ENCODE measurements around the gene AKT3. TPM values are rescaled to one million over a fixed set of nuclear protein-coding genes. Genes with fewer than 3 reads are reported as not detected.

AKT3 gene
- total RNA-seq, 5 donors from 2014 or later (not counting 1 experiment from before 2014, with no cell fraction given) = 94.5 to 124 (median 112) TPM

DNA sequence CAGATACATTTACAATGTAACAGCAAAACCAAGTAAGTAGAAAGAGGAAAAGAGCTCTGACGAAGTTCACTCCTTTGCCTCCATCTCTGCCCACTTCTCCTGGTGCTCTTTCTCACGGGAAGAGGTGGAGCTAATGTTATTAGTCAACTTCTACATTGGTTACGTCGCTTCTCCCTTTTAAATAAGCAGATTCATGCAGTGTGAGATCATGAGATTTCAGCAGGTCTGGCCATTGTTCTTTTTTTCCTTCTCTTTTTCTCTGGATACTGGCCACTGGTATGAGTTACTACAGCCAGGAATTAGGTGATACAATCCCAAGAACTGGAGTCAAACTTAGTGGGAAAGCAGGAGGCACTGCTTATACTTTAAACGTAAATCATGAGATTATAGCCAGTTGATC lies 207.1 kb downstream of the AKT3 start:
- ChIA-PET CTCF (no interaction called here), POLR2A (no interaction called here)
- Histone ChIP-seq H3K9me3 (no peaks in the 10 kb centered on the region), H3K27me3 (replicated peaks in 1 of 2; ENCODE audit: control insufficient read depth in 2 of 2, extremely low read depth in 1 of 2, insufficient read depth in 2 of 2, low read length in 1 of 2) (no peaks in the 10 kb centered on the region), H3K4me1 (ENCODE audit: control insufficient read depth in 1 of 2, extremely low read depth in 1 of 2, insufficient read depth in 2 of 2, low read length in 2 of 2) (no peaks in the 10 kb centered on the region), H3K27ac (ENCODE audit: low read length) (no peak overlapping the region), H3K36me3 (ENCODE audit: control insufficient read depth in 2 of 2, extremely low read depth in 1 of 2, insufficient read depth in 1 of 2, low read length in 1 of 2) (peaks cover 0 to 7% of the 10 kb centered on the region in 2 donors), H3K4me3 (ENCODE audit: control insufficient read depth in 1 of 2, extremely low read depth in 1 of 2, low read length in 1 of 2) (no peak overlapping the region)
- peaks cover 4 to 8% (median 6%) of the 10 kb centered on the region in 3 donors for H3K4me1 Mint-ChIP-seq
- 100% methylated on average over 2 of the region's 5 CpGs for WGBS (ENCODE audit: insufficient coverage)
- DNase-seq (no peak), ATAC-seq (replicated peaks in 1 of 4) (no peak)
- no peaks in the 10 kb centered on the region for H3K27me3 Mint-ChIP-seq
- H3K9me3 Mint-ChIP-seq = peaks cover 0 to 8% (median 3%) of the 10 kb centered on the region in 3 donors
- H3K36me3 Mint-ChIP-seq = peaks cover 64% of the 10 kb centered on the region
- no peak overlapping the region for H3K4me3 Mint-ChIP-seq
- H3K27ac Mint-ChIP-seq = no peak overlapping the region

DNA sequence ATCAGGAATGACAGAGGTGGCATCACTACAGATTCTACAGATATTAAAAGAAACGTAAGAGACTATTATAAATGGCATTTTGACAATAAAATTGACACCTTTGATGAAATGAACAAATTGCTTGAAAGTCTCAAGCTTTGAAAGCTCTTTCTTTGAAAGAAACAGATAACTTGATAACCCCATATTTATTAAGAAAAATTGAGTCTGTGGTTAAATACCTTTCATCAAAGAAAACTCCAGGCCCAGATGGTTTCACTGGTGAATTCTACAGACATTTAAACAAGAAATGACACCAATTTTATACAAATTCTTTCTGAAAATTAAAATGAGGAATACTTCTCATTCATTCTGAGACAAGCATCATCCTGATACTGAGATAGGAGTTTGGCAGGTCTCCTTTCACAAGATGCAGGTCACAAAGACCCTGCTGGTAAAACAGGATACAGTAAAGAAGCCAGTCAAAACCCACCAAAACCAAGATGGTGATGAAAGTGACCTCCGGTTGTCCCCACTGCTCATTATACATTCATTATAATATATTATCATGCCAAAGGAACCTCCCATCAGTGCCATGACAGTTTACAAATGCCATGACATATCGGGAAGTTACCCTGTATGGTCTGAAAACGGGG lies 210.9 kb downstream of the AKT3 start:
- H3K9me3 Mint-ChIP-seq = peaks cover 0 to 8% (median 3%) of the 10 kb centered on the region in 3 donors
- no peaks in the 10 kb centered on the region for H3K27me3 Mint-ChIP-seq
- 95% methylated on average over 3 of the region's 4 CpGs for WGBS (ENCODE audit: insufficient coverage)
- no peak overlapping the region for H3K27ac Mint-ChIP-seq
- POLR2A ChIA-PET = no interaction called here
- H3K36me3 Mint-ChIP-seq = peaks cover 60% of the 10 kb centered on the region
- Histone ChIP-seq H3K36me3 (ENCODE audit: control insufficient read depth in 2 of 2, extremely low read depth in 1 of 2, insufficient read depth in 1 of 2, low read length in 1 of 2) (peaks cover 0 to 6% of the 10 kb centered on the region in 2 donors), H3K4me1 (ENCODE audit: control insufficient read depth in 1 of 2, extremely low read depth in 1 of 2, insufficient read depth in 2 of 2, low read length in 2 of 2) (no peaks in the 10 kb centered on the region), H3K4me3 (ENCODE audit: control insufficient read depth in 1 of 2, extremely low read depth in 1 of 2, low read length in 1 of 2) (no peak overlapping the region), H3K9me3 (no peaks in the 10 kb centered on the region), H3K27me3 (replicated peaks in 1 of 2; ENCODE audit: control insufficient read depth in 2 of 2, extremely low read depth in 1 of 2, insufficient read depth in 2 of 2, low read length in 1 of 2) (no peaks in the 10 kb centered on the region), H3K27ac (ENCODE audit: low read length) (no peak overlapping the region)
- CTCF ChIA-PET = no interaction called here
- H3K4me1 Mint-ChIP-seq = peaks cover 4 to 13% (median 6%) of the 10 kb centered on the region in 3 donors
- DNase-seq (no peak), ATAC-seq (replicated peaks in 1 of 4) (no peak)
- H3K4me3 Mint-ChIP-seq = no peak overlapping the region

DNA sequence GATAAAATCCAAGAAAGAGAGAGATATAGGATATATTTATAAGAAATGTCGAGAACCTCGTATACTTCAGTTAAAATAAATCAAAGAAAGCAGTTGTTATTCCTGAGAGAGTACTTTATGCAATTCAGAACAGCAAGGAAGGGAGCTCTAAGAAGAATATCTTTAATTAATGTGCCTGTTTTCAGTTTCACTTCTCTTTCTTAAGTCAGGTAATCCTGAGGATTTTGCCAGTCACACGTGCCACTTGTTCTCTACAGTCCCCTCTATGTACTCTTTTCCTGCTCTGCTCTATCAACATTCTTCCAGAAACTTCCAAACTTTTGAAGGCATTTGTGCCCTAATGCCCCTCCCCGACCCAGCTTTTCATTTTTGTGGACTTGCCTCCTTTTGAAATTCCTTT lies 211.9 kb downstream of the AKT3 start:
- Mint-ChIP-seq H3K4me3 (no peak overlapping the region), H3K36me3 (peaks cover 65% of the 10 kb centered on the region), H3K9me3 (peaks cover 0 to 8% (median 3%) of the 10 kb centered on the region in 3 donors), H3K27ac (peak overlapping the region in 1 of 2 donors; percentile 10), H3K4me1 (peaks cover 4 to 16% (median 6%) of the 10 kb centered on the region in 3 donors), H3K27me3 (no peaks in the 10 kb centered on the region)
- Histone ChIP-seq H3K27ac (ENCODE audit: low read length) (no peak overlapping the region), H3K4me1 (ENCODE audit: control insufficient read depth in 1 of 2, extremely low read depth in 1 of 2, insufficient read depth in 2 of 2, low read length in 2 of 2) (no peaks in the 10 kb centered on the region), H3K36me3 (ENCODE audit: control insufficient read depth in 2 of 2, extremely low read depth in 1 of 2, insufficient read depth in 1 of 2, low read length in 1 of 2) (peaks cover 0 to 3% of the 10 kb centered on the region in 2 donors), H3K27me3 (replicated peaks in 1 of 2; ENCODE audit: control insufficient read depth in 2 of 2, extremely low read depth in 1 of 2, insufficient read depth in 2 of 2, low read length in 1 of 2) (no peaks in the 10 kb centered on the region), H3K4me3 (ENCODE audit: control insufficient read depth in 1 of 2, extremely low read depth in 1 of 2, low read length in 1 of 2) (no peak overlapping the region), H3K9me3 (no peaks in the 10 kb centered on the region)
- WGBS (ENCODE audit: insufficient coverage) = 57% methylated on average over 1 of the region's 4 CpGs
- ATAC-seq (replicated peaks in 1 of 4) = no peak
- POLR2A ChIA-PET = interaction anchor here in 1 of 2 donors (0.5 kb wide), 1 partner anchor 988 kb away, joined by 4 read pairs; no protein-coding TSS in a partner anchor
- DNase-seq = no peak
- CTCF ChIA-PET = no interaction called here

DNA sequence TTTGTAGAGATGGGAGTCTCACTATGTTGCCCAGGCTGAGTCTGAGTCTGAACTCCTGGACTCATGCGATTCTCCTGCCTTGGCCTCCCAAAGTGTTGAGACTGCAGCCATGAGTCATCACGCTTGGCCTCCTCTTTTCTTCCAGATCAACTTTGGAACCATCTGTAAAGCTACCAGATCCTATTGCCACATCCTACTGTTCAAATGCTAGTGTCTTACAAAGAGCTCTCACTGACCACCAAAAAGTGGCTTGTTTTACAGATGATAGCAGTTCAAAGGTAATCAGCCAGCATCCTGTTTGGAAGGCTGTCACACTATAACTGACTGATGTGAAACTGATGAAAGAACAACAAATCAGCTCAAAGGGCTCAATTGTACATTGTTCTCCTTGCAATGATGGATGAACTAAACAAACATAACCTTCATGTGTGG lies 221.6 kb downstream of the AKT3 start:
- Mint-ChIP-seq H3K4me3 (no peak overlapping the region), H3K9me3 (peaks cover 7 to 17% (median 7%) of the 10 kb centered on the region in 3 donors), H3K4me1 (peaks cover 0 to 2% (median under 1%) of the 10 kb centered on the region in 3 donors), H3K36me3 (peaks cover 91% of the 10 kb centered on the region), H3K27me3 (no peaks in the 10 kb centered on the region), H3K27ac (no peak overlapping the region)
- ATAC-seq (replicated peaks in 1 of 4) (no peak), DNase-seq (no peak)
- Histone ChIP-seq H3K36me3 (ENCODE audit: control insufficient read depth in 2 of 2, extremely low read depth in 1 of 2, insufficient read depth in 1 of 2, low read length in 1 of 2) (peaks cover 0 to 36% of the 10 kb centered on the region in 2 donors), H3K4me1 (ENCODE audit: control insufficient read depth in 1 of 2, extremely low read depth in 1 of 2, insufficient read depth in 2 of 2, low read length in 2 of 2) (no peaks in the 10 kb centered on the region), H3K27me3 (replicated peaks in 1 of 2; ENCODE audit: control insufficient read depth in 2 of 2, extremely low read depth in 1 of 2, insufficient read depth in 2 of 2, low read length in 1 of 2) (no peaks in the 10 kb centered on the region), H3K4me3 (ENCODE audit: control insufficient read depth in 1 of 2, extremely low read depth in 1 of 2, low read length in 1 of 2) (no peak overlapping the region), H3K9me3 (no peaks in the 10 kb centered on the region), H3K27ac (ENCODE audit: low read length) (no peak overlapping the region)
- ChIA-PET POLR2A (no interaction called here), CTCF (no interaction called here)
- WGBS (ENCODE audit: insufficient coverage) = 100% methylated on average over 1 of the region's 2 CpGs

DNA sequence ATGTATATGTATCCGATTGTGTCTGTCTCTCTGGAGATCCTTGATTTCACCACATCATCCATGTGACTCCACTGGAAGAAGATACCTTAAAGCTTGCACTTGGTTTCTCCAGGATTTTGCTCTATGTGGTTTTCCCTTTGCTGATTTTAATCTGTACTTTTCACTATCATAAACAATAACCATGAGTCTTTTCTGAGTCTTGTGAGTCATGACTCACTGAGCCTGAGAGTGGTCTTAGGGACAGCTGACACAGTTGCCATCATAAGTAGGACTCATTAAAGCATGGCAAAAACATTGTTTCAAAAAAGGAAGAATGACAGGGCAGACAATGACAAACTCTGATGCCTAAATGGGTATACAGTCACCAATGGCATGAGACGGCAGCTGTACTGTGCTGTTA lies 226.2 kb downstream of the AKT3 start:
- H3K4me3 Mint-ChIP-seq = no peak overlapping the region
- peaks cover 7 to 19% (median 15%) of the 10 kb centered on the region in 3 donors for H3K9me3 Mint-ChIP-seq
- H3K27ac Mint-ChIP-seq = no peak overlapping the region

DNA sequence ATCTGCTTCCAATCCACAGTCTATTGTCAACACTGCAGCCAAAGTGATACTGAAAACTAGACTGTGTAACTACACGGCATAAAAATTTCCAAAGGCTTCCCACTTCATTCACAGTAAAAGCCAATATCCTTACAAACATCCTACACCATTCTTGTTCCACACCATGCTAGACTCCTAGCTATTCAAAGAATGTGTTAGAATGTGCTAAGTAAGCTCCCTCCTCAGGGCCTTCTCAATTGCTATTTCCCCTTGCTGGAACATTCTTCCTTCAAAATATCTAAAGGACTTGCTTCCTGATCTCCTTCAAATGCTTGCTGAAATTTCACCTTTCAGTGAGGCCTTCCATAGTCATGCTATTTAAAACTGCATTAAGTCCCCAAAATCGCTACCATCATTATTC lies 228.1 kb downstream of the AKT3 start:
- Histone ChIP-seq H3K36me3 (ENCODE audit: control insufficient read depth in 2 of 2, extremely low read depth in 1 of 2, insufficient read depth in 1 of 2, low read length in 1 of 2) (peaks cover 0 to 27% of the 10 kb centered on the region in 2 donors), H3K27ac (ENCODE audit: low read length) (no peak overlapping the region), H3K4me3 (ENCODE audit: control insufficient read depth in 1 of 2, extremely low read depth in 1 of 2, low read length in 1 of 2) (no peak overlapping the region), H3K9me3 (no peaks in the 10 kb centered on the region), H3K27me3 (replicated peaks in 1 of 2; ENCODE audit: control insufficient read depth in 2 of 2, extremely low read depth in 1 of 2, insufficient read depth in 2 of 2, low read length in 1 of 2) (no peaks in the 10 kb centered on the region), H3K4me1 (ENCODE audit: control insufficient read depth in 1 of 2, extremely low read depth in 1 of 2, insufficient read depth in 2 of 2, low read length in 2 of 2) (no peaks in the 10 kb centered on the region)
- CTCF ChIA-PET = no interaction called here
- Mint-ChIP-seq H3K4me1 (peaks cover 8 to 35% (median 25%) of the 10 kb centered on the region in 3 donors), H3K9me3 (peaks cover 7 to 19% (median 12%) of the 10 kb centered on the region in 3 donors), H3K36me3 (peaks cover 73% of the 10 kb centered on the region), H3K27ac (no peak overlapping the region), H3K27me3 (no peaks in the 10 kb centered on the region), H3K4me3 (no peak overlapping the region)
- ATAC-seq (replicated peaks in 1 of 4) = no peak
- 100% methylated on average over 1 of the region's 2 CpGs for WGBS (ENCODE audit: insufficient coverage)
- no peak for DNase-seq
- POLR2A ChIA-PET = no interaction called here

More for the DNA sequence above, 226.2 kb downstream of the AKT3 start:
- no peaks in the 10 kb centered on the region for H3K27me3 Mint-ChIP-seq
- ChIA-PET POLR2A (interaction anchor here in 1 of 2 donors (0.6 kb wide), 1 partner anchor 8 kb away, joined by 4 read pairs; no protein-coding TSS in a partner anchor), CTCF (no interaction called here)
- no peak for DNase-seq
- Histone ChIP-seq H3K4me3 (ENCODE audit: control insufficient read depth in 1 of 2, extremely low read depth in 1 of 2, low read length in 1 of 2) (no peak overlapping the region), H3K4me1 (ENCODE audit: control insufficient read depth in 1 of 2, extremely low read depth in 1 of 2, insufficient read depth in 2 of 2, low read length in 2 of 2) (no peaks in the 10 kb centered on the region), H3K36me3 (ENCODE audit: control insufficient read depth in 2 of 2, extremely low read depth in 1 of 2, insufficient read depth in 1 of 2, low read length in 1 of 2) (peaks cover 0 to 28% of the 10 kb centered on the region in 2 donors), H3K27me3 (replicated peaks in 1 of 2; ENCODE audit: control insufficient read depth in 2 of 2, extremely low read depth in 1 of 2, insufficient read depth in 2 of 2, low read length in 1 of 2) (no peaks in the 10 kb centered on the region), H3K9me3 (no peaks in the 10 kb centered on the region), H3K27ac (ENCODE audit: low read length) (no peak overlapping the region)
- peaks cover 8 to 25% (median 15%) of the 10 kb centered on the region in 3 donors for H3K4me1 Mint-ChIP-seq
- ATAC-seq (replicated peaks in 1 of 4) = no peak
- H3K36me3 Mint-ChIP-seq = peaks cover 90% of the 10 kb centered on the region
- WGBS (ENCODE audit: insufficient coverage) = no CpG with 5 or more reads among the region's 2 CpGs

Measured in T-cell (primary cell).